Spleen (tissue), 11 donors: ENCODE measurements around the gene ABHD17B. TPM values are rescaled to one million over a fixed set of nuclear protein-coding genes. Genes with fewer than 3 reads are reported as not detected.
A peak's percentile ranks its signal among the peaks of the same experiment; 100 is the strongest.

Experiments
- DNase-seq: peaks from one replicate; pipeline ENCODE4 v3.0.0-alpha.2; 2020
- H3K27ac ChIP-seq, 8 donors: fragments of 200-600 bp; sonication (generic) in 7 of 8; 1 replicate in 4 of 8; 2 replicates in 4 of 8; pipeline versions ENCODE4 v1.5.0 to v1.8.0; 2016 to 2021; ENCODE audit warnings: inconsistent platforms in 4 of 8, mild to moderate bottlenecking in 4 of 8, moderate library complexity in 1 of 8
- H3K27me3 ChIP-seq, 7 donors: fragments of 200-600 bp; sonication (generic) in 6 of 7; replicated peaks in 1 of 7; 1 replicate in 4 of 7; 2 replicates in 3 of 7; pipeline versions ENCODE4 v1.5.0 to v1.8.0; 2016 to 2021; ENCODE audit warnings: inconsistent platforms in 3 of 7, mild to moderate bottlenecking in 1 of 7
- H3K36me3 ChIP-seq, 6 donors: fragments of 200-600 bp; sonication (generic) in 5 of 6; 1 replicate in 4 of 6; 2 replicates in 2 of 6; pipeline versions ENCODE4 v1.5.0 to v1.8.0; 2016 to 2021; ENCODE audit warnings: inconsistent platforms in 2 of 6
- H3K4me1 ChIP-seq, 6 donors: fragments of 200-600 bp; sonication (generic) in 5 of 6; 1 replicate in 3 of 6; 2 replicates in 3 of 6; pipeline versions ENCODE4 v1.5.0 to v1.8.0; 2016 to 2021; ENCODE audit warnings: inconsistent platforms in 3 of 6
- H3K4me3 ChIP-seq, 8 donors: fragments of 200-600 bp; sonication (generic) in 7 of 8; 1 replicate in 4 of 8; 2 replicates in 4 of 8; pipeline versions ENCODE4 v1.5.0 to v1.8.0; 2016 to 2021; ENCODE audit warnings: inconsistent platforms in 4 of 8, mild to moderate bottlenecking in 4 of 8, moderate library complexity in 2 of 8
- H3K9me3 ChIP-seq, 8 donors: fragments of 200-600 bp; sonication (generic) in 7 of 8; 1 replicate in 4 of 8; 2 replicates in 4 of 8; pipeline versions ENCODE4 v1.5.0 to v1.8.0; 2016 to 2021; ENCODE audit warnings: inconsistent platforms in 4 of 8
- CTCF ChIP-seq, 11 experiments: fragments of 200-600 bp in 7 of 11; fragments of 450-650 bp in 4 of 11; sonication (generic) in 4 of 11; IDR thresholded peaks in 8 of 11; conservative IDR thresholded peaks in 3 of 11; 1 replicate in 7 of 11; 2 replicates in 4 of 11; pipeline versions ENCODE4 v1.4.0 to v1.8.0; 2016 to 2021; ENCODE audit warnings: antibody characterized with exemption in 11 of 11, inconsistent platforms in 4 of 11, mild to moderate bottlenecking in 1 of 11
- POLR2A ChIP-seq, 3 donors: fragments of 450-650 bp; IDR thresholded peaks; one replicate each; pipeline ENCODE4 v1.5.1; 2017; ENCODE audit warnings: antibody characterized with exemption in 3 of 3, mild to moderate bottlenecking in 1 of 3
- POLR2AphosphoS5 ChIP-seq, 3 donors: sonication (generic); formaldehyde crosslinking; IDR thresholded peaks; one replicate each; pipeline ENCODE4 v1.5.1; 2017; ENCODE audit warnings: antibody characterized with exemption in 3 of 3
- WGBS, 5 donors: extraction: QIAGEN DNeasy Blood & Tissue Kit in 3 of 5; methylation state at CpG; one replicate each; pipeline versions ENCODE4 v1.1.5 to v1.1.7; 2013 to 2018; 5-methylcytosine and 5-hydroxymethylcytosine counted together
- intact Hi-C: fragments of 100-400 bp; cut with DNase I; formaldehyde crosslinking; loops from one replicate; pipeline ENCODE4 v1.15.0; 2023; ENCODE audit warnings: low total_unique reads
- polyA plus RNA-seq, 3 donors: library from polyadenylated mRNA; stranded (reverse); fragments of 200-250 nt; gene quantifications; one replicate each; pipeline ENCODE4 v1.2.1, GENCODE V29; 2013
- total RNA-seq, 7 donors: library from RNA; depleted of rRNA in 3 of 7; stranded (reverse); fragments of >200 nt in 3 of 7; fragmentation: NEBNext Ultra II Directional in 4 of 7; extraction: Animal tissue kit (Norgen Biotek cat#: 25700) in 4 of 7; gene quantifications; one replicate each; pipeline versions ENCODE4 v1.1.0 to v1.2.1, GENCODE V29; 2016 to 2021
- donor health status: healthy with polysubstance abuse.
- donor health status: DM: no; HTN: no; CAD: no; lungs with moderate emphysema.
- donor health status: DM: no; HTN: no; CAD: no.
- donor health status: Bipolar disorder and iron deficiency.
- donor health status: healthy.
- donor health status: DM: no; HTN: no; CAD: no.
- donor health status: DM: yes; HTN: yes; CAD: no.

The ABHD17B gene
- total and polyA plus RNA-seq, 10 donors: 3.6 to 26.6 (median 15.6) TPM

DNA sequence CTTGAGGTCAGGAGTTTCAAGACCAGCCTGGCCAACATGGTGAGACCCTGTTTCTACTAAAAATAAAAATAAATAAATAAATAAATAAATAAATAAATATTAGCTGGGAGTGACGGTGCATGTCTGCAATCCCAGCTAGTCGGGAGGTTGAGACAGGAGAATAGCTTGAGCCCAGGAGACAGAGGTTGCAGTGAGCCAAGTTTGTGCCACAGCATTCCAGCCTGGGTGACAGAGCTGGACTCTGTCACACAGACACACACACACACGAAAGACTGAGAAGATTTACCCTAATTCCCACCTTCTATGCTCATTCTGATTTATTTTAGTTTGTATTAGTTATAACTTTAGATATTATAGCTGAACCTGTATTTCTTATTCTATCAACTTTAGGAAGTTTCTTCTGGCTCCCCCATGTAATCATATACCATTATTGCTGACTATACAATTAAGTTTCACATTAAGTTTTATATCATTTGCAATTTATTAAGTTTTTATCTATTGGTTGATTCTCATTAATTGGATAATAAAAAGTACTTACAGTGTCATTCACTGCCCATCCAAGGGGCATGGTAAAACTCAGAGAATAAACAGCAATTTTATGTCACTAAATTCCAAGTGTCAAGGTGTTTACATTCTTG lies 20.8 kb downstream of the ABHD17B start:
- TF ChIP-seq CTCF (IDR thresholded peaks at IDR 0.05 in 8 of 11, conservative IDR thresholded peaks at IDR 0.05 in 3 of 11) (no peak), POLR2AphosphoS5 (IDR thresholded peaks at IDR 0.05) (no peak), POLR2A (IDR thresholded peaks at IDR 0.05) (no peak)
- no peak for DNase-seq
- no peak overlapping the region for H3K4me3 ChIP-seq
- no peaks in the 10 kb centered on the region for H3K36me3 ChIP-seq
- no peaks in the 10 kb centered on the region for H3K9me3 ChIP-seq
- WGBS, 5 donors: 87 to 95% (median 92%) methylated on average over 3 of the region's 3 CpGs
- intact Hi-C loops: no loop called here
- H3K27me3 ChIP-seq: no peaks in the 10 kb centered on the region
- H3K27ac ChIP-seq: no peak overlapping the region
- peaks cover under 1 to 77% (median 22%) of the 10 kb centered on the region in 6 donors for H3K4me1 ChIP-seq

- WGBS, 5 donors: 50 to 65% (median 57%) methylated on average over 1 of the region's 1 CpG
- no peak overlapping the region for H3K4me3 ChIP-seq
- intact Hi-C loops: no loop called here
- DNase-seq: no peak
- H3K27ac ChIP-seq: no peak overlapping the region
- H3K27me3 ChIP-seq: no peaks in the 10 kb centered on the region
- TF ChIP-seq POLR2A (IDR thresholded peaks at IDR 0.05) (no peak), POLR2AphosphoS5 (IDR thresholded peaks at IDR 0.05) (no peak), CTCF (IDR thresholded peaks at IDR 0.05 in 8 of 11, conservative IDR thresholded peaks at IDR 0.05 in 3 of 11) (no peak)
- peaks cover 0 to 13% (median 0%) of the 10 kb centered on the region in 6 donors for H3K36me3 ChIP-seq
- peaks cover 2 to 27% (median 23%) of the 10 kb centered on the region in 8 donors for H3K9me3 ChIP-seq
- H3K4me1 ChIP-seq: peaks cover 0 to 58% (median 17%) of the 10 kb centered on the region in 6 donors
These were observed 23.6 kb downstream of the ABHD17B start for GRCh38 chr9:71887362-71887761.

DNA sequence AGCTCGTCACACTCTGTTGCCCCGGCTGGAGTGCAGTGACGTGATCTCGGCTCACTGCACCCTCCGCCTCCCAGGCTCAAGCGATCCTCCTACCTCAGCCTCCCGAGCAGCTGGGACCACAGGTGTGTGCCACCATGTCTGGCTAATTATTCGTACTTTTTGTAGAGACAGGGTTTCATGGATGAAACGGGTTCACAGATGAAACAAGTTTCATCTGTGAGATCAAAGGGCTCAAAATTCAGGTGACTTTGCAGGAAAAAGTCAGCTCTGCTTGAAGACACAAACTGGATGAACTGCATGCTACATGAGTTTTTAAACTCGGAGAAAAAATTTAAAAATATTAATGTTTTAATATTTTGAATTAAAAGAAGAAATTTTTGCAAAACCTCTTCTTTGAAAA lies 24.5 kb downstream of the ABHD17B start:
- H3K9me3 ChIP-seq: peaks cover 2 to 35% (median 31%) of the 10 kb centered on the region in 8 donors
- intact Hi-C loops: no loop called here
- H3K27ac ChIP-seq: no peak overlapping the region
- H3K4me3 ChIP-seq: no peak overlapping the region
- WGBS, 5 donors: 77 to 88% (median 86%) methylated on average over 10 of the region's 10 CpGs
- TF ChIP-seq CTCF (IDR thresholded peaks at IDR 0.05 in 8 of 11, conservative IDR thresholded peaks at IDR 0.05 in 3 of 11): no peak
- TF ChIP-seq POLR2AphosphoS5 (IDR thresholded peaks at IDR 0.05): no peak
- TF ChIP-seq POLR2A (IDR thresholded peaks at IDR 0.05): no peak
- H3K4me1 ChIP-seq: peaks cover 0 to 50% (median 17%) of the 10 kb centered on the region in 6 donors
- no peaks in the 10 kb centered on the region for H3K27me3 ChIP-seq
- DNase-seq: no peak
- H3K36me3 ChIP-seq: peaks cover 0 to 20% (median 0%) of the 10 kb centered on the region in 6 donors

- intact Hi-C loops: no loop called here
- TF ChIP-seq POLR2A (IDR thresholded peaks at IDR 0.05) (no peak), CTCF (IDR thresholded peaks at IDR 0.05 in 8 of 11, conservative IDR thresholded peaks at IDR 0.05 in 3 of 11) (no peak), POLR2AphosphoS5 (IDR thresholded peaks at IDR 0.05) (no peak)
- peaks cover 0 to 21% (median 0%) of the 10 kb centered on the region in 6 donors for H3K36me3 ChIP-seq
- DNase-seq: no peak
- H3K27ac ChIP-seq: peak overlapping the region in 5 of 8 donors; percentile 1 to 43 (median 23)
- H3K4me1 ChIP-seq: peaks cover 0 to 45% (median 17%) of the 10 kb centered on the region in 6 donors
- no peaks in the 10 kb centered on the region for H3K27me3 ChIP-seq
- H3K4me3 ChIP-seq: no peak overlapping the region
- 67 to 96% (median 89%) methylated on average over 1 of the region's 1 CpG for WGBS, 5 donors
- peaks cover 5 to 40% (median 36%) of the 10 kb centered on the region in 8 donors for H3K9me3 ChIP-seq
These were observed 25.0 kb downstream of the ABHD17B start for GRCh38 chr9:71886015-71886414.
